Measurements from ENCODE around the gene SELENOS. TPM values are rescaled to one million over a fixed set of nuclear protein-coding genes. Genes with fewer than 3 reads are reported as not detected.

The SELENOS gene
- total RNA-seq, 4 donors from 2014 or later = 39.8 to 88.3 (median 50.2) TPM

GRCh38 chr15:101255615-101256241 lies 21.6 kb downstream of the SELENOS start:
- Histone ChIP-seq H3K36me3 (no peaks in the 10 kb centered on the region), H3K27me3 (no peaks in the 10 kb centered on the region), H3K27ac (no peak overlapping the region), H3K9me3 (no peaks in the 10 kb centered on the region), H3K4me1 (peaks cover 10% of the 10 kb centered on the region), H3K4me3 (no peak overlapping the region)
- TF ChIP-seq POLR2A (IDR thresholded peaks at IDR 0.05) (no peak), POLR2AphosphoS5 (IDR thresholded peaks at IDR 0.05) (no peak), CTCF (IDR thresholded peaks at IDR 0.05) (no peak), EP300 (IDR thresholded peaks at IDR 0.05) (no peak)
- no peak for DNase-seq (ENCODE audit: low spot score in 2 of 2)
- 56% methylated on average over 8 of the region's 8 CpGs for WGBS

GRCh38 chr15:101255051-101255395 lies 22.3 kb downstream of the SELENOS start:
- no peak for DNase-seq (ENCODE audit: low spot score in 2 of 2)
- Histone ChIP-seq H3K27ac (no peak overlapping the region), H3K27me3 (no peaks in the 10 kb centered on the region), H3K4me3 (no peak overlapping the region), H3K4me1 (peaks cover 16% of the 10 kb centered on the region), H3K36me3 (no peaks in the 10 kb centered on the region), H3K9me3 (no peaks in the 10 kb centered on the region)
- no peak for TF ChIP-seq POLR2AphosphoS5 (IDR thresholded peaks at IDR 0.05)
- TF ChIP-seq CTCF (IDR thresholded peaks at IDR 0.05) = no peak
- 68% methylated on average over 5 of the region's 5 CpGs for WGBS

- DNase-seq (ENCODE audit: low spot score in 2 of 2) = no peak
- Histone ChIP-seq H3K27me3 (no peaks in the 10 kb centered on the region), H3K9me3 (no peaks in the 10 kb centered on the region), H3K36me3 (no peaks in the 10 kb centered on the region), H3K27ac (no peak overlapping the region), H3K4me3 (no peak overlapping the region), H3K4me1 (peaks cover 22% of the 10 kb centered on the region)
- TF ChIP-seq EP300 (IDR thresholded peaks at IDR 0.05) = no peak
- 86% methylated on average over 11 of the region's 11 CpGs for WGBS
Measured at GRCh38 chr15:101254157-101255050, 22.9 kb downstream of the SELENOS start.

- 41% methylated on average over 3 of the region's 3 CpGs for WGBS
- Histone ChIP-seq H3K9me3 (no peaks in the 10 kb centered on the region), H3K4me1 (peaks cover 37% of the 10 kb centered on the region), H3K36me3 (no peaks in the 10 kb centered on the region), H3K27me3 (no peaks in the 10 kb centered on the region), H3K27ac (peak overlapping the region; percentile 97), H3K4me3 (peak overlapping the region; percentile 87)
- no peak for DNase-seq (ENCODE audit: low spot score in 2 of 2)
- TF ChIP-seq CTCF (IDR thresholded peaks at IDR 0.05) = no peak
- no peak for TF ChIP-seq POLR2A (IDR thresholded peaks at IDR 0.05)
- TF ChIP-seq POLR2AphosphoS5 (IDR thresholded peaks at IDR 0.05) = no peak
- TF ChIP-seq EP300 (IDR thresholded peaks at IDR 0.05) = no peak
Measured at GRCh38 chr15:101252836-101253235, 24.4 kb downstream of the SELENOS start.

- peak within 1 kb of the TSS; percentile 97 for H3K27ac ChIP-seq
- under 1% methylated on average over 23 of the region's 108 CpGs for WGBS
- H3K36me3 ChIP-seq = no peaks in the 10 kb centered on the region
- no peaks in the 10 kb centered on the region for H3K9me3 ChIP-seq
- no peaks in the 10 kb centered on the region for H3K27me3 ChIP-seq
- peak within 1 kb of the TSS; percentile 87 for H3K4me3 ChIP-seq
- TF ChIP-seq POLR2AphosphoS5 (IDR thresholded peaks at IDR 0.05) (peak; percentile 69 to 93 (median 89)), CTCF (IDR thresholded peaks at IDR 0.05) (no peak), EP300 (IDR thresholded peaks at IDR 0.05) (no peak), POLR2A (IDR thresholded peaks at IDR 0.05) (peak; percentile 45 to 79)
- DNase-seq (ENCODE audit: low spot score in 2 of 2) = peak; percentile 95 to 96
- peaks cover 44% of the 10 kb centered on the region for H3K4me1 ChIP-seq
Measured at GRCh38 chr15:101251830-101252820, 25.2 kb downstream of the SELENOS start, which contains the start of gene CHSY1. TSS of gene CHSY1 (minus strand) at chr15:101252048. CDS start at chr15:101251456, 592 bp downstream.

Measured in suprapubic skin (tissue), 4 donors.